ENCODE data around the gene ZNF462.

GRCh38 chr9:106828070-106828469, 34.9 kb upstream of the ZNF462 start:
- no peak for TF ChIP-seq CTCF (IDR thresholded peaks at IDR 0.05)
- no peak for TF ChIP-seq EP300 (IDR thresholded peaks at IDR 0.05)
- TF ChIP-seq POLR2AphosphoS5 (IDR thresholded peaks at IDR 0.05) = no peak
